Measurements from ENCODE around the gene SFMBT1. TPM values are rescaled to one million over a fixed set of nuclear protein-coding genes. Genes with fewer than 3 reads are reported as not detected.

The SFMBT1 gene
- total RNA-seq, 2 experiments from 2014 or later: 12.9 to 18.1 TPM

- ChIA-PET CTCF (ENCODE audit: unreplicated experiment) (no interaction called here), POLR2A (no interaction called here)
- intact Hi-C loops (cut with micrococcal nuclease; ENCODE audit: unreplicated experiment): no loop called here
- Histone ChIP-seq H3K9me3 (ENCODE audit: low read length) (no peaks in the 10 kb centered on the region), H3K27ac (ENCODE audit: low read depth, low read length, poor library complexity, severe bottlenecking) (no peak overlapping the region), H3K4me3 (ENCODE audit: low read depth, low read length, poor library complexity, severe bottlenecking) (no peak overlapping the region), H3K79me2 (ENCODE audit: insufficient read depth, low read depth, low read length) (no peaks in the 10 kb centered on the region), H3K4me1 (ENCODE audit: insufficient read depth, low read length, poor library complexity, severe bottlenecking) (peaks cover under 1% of the 10 kb centered on the region), H3K4me2 (ENCODE audit: low read length) (no peak overlapping the region), H3K9me2 (ENCODE audit: insufficient read depth, low read length) (no peaks in the 10 kb centered on the region), H3K36me3 (ENCODE audit: insufficient read depth, low read length) (no peaks in the 10 kb centered on the region), H4K20me1 (ENCODE audit: insufficient read depth, low read length) (no peaks in the 10 kb centered on the region), H2AFZ (ENCODE audit: low read length) (no peak overlapping the region)
- BruUV-seq (replicated peaks): no TSS peak
- DNase-seq (ENCODE audit: low spot score): no peak
- TF ChIP-seq CTCF (conservative IDR thresholded peaks at IDR 0.05; ENCODE audit: low read length) (no peak), EZH2phosphoT487 (IDR thresholded peaks at IDR 0.05; ENCODE audit: borderline replicate concordance, low read depth, low read length) (no peak)
Observed at GRCh38 chr3:53078656-53079055, 32.8 kb upstream of the SFMBT1 start.

GRCh38 chr3:53077476-53078220 lies 31.8 kb upstream of the SFMBT1 start:
- Histone ChIP-seq H3K4me1 (ENCODE audit: insufficient read depth, low read length, poor library complexity, severe bottlenecking) (peaks cover 10% of the 10 kb centered on the region), H2AFZ (ENCODE audit: low read length) (no peak overlapping the region), H3K9me3 (ENCODE audit: low read length) (no peaks in the 10 kb centered on the region), H3K9me2 (ENCODE audit: insufficient read depth, low read length) (no peaks in the 10 kb centered on the region), H3K27ac (ENCODE audit: low read depth, low read length, poor library complexity, severe bottlenecking) (no peak overlapping the region), H3K4me3 (ENCODE audit: low read depth, low read length, poor library complexity, severe bottlenecking) (no peak overlapping the region), H3K4me2 (ENCODE audit: low read length) (no peak overlapping the region), H3K36me3 (ENCODE audit: insufficient read depth, low read length) (no peaks in the 10 kb centered on the region), H3K79me2 (ENCODE audit: insufficient read depth, low read depth, low read length) (no peaks in the 10 kb centered on the region), H4K20me1 (ENCODE audit: insufficient read depth, low read length) (no peaks in the 10 kb centered on the region)
- intact Hi-C loops (cut with micrococcal nuclease; ENCODE audit: unreplicated experiment): no loop called here
- BruUV-seq (replicated peaks): no TSS peak
- DNase-seq (ENCODE audit: low spot score): no peak
- ChIA-PET POLR2A (no interaction called here), CTCF (ENCODE audit: unreplicated experiment) (no interaction called here)
- TF ChIP-seq EZH2phosphoT487 (IDR thresholded peaks at IDR 0.05; ENCODE audit: borderline replicate concordance, low read depth, low read length) (no peak), CTCF (conservative IDR thresholded peaks at IDR 0.05; ENCODE audit: low read length) (no peak)

GRCh38 chr3:53075743-53076140 lies 29.9 kb upstream of the SFMBT1 start:
- Histone ChIP-seq H3K27ac (ENCODE audit: low read depth, low read length, poor library complexity, severe bottlenecking) (no peak overlapping the region), H3K36me3 (ENCODE audit: insufficient read depth, low read length) (no peaks in the 10 kb centered on the region), H3K9me3 (ENCODE audit: low read length) (no peaks in the 10 kb centered on the region), H3K4me1 (ENCODE audit: insufficient read depth, low read length, poor library complexity, severe bottlenecking) (peaks cover 14% of the 10 kb centered on the region), H3K4me3 (ENCODE audit: low read depth, low read length, poor library complexity, severe bottlenecking) (no peak overlapping the region), H3K79me2 (ENCODE audit: insufficient read depth, low read depth, low read length) (no peaks in the 10 kb centered on the region), H4K20me1 (ENCODE audit: insufficient read depth, low read length) (no peaks in the 10 kb centered on the region), H3K9me2 (ENCODE audit: insufficient read depth, low read length) (no peaks in the 10 kb centered on the region), H2AFZ (ENCODE audit: low read length) (no peak overlapping the region), H3K4me2 (ENCODE audit: low read length) (no peak overlapping the region)
- intact Hi-C loops (cut with micrococcal nuclease; ENCODE audit: unreplicated experiment): no loop called here
- ChIA-PET POLR2A (no interaction called here), CTCF (ENCODE audit: unreplicated experiment) (interaction anchor here (0.7 kb wide), 1 partner anchor 29 kb away, joined by 5 read pairs; the partner anchor contains the start of gene SFMBT1)
- TF ChIP-seq EZH2phosphoT487 (IDR thresholded peaks at IDR 0.05; ENCODE audit: borderline replicate concordance, low read depth, low read length): no peak
- TF ChIP-seq CTCF (conservative IDR thresholded peaks at IDR 0.05; ENCODE audit: low read length): no peak
- no TSS peak for BruUV-seq (replicated peaks)
- DNase-seq (ENCODE audit: low spot score): no peak

Data from OCI-LY7 (cell line).